Stimulated activated CD4-positive, alpha-beta T cell treated with anti-CD3 and anti-CD28 coated beads, Interleukin-1b, Interleukin-23, amount 100 ng/mL, for 4 hours (primary cell): ENCODE measurements around the gene MEIOSIN.
"Not testable (repeated sequence)": the region's sequence is repeated elsewhere in the genome, so short reads cannot be mapped to it uniquely, and the experiment has no call there.

Experiments
- DNase-seq, 2 donors: peaks; one replicate each; pipeline ENCODE4 v3.0.0-alpha.2; 2020; ENCODE audit warnings: low read depth in 2 of 2

Gene MEIOSIN, protein sequence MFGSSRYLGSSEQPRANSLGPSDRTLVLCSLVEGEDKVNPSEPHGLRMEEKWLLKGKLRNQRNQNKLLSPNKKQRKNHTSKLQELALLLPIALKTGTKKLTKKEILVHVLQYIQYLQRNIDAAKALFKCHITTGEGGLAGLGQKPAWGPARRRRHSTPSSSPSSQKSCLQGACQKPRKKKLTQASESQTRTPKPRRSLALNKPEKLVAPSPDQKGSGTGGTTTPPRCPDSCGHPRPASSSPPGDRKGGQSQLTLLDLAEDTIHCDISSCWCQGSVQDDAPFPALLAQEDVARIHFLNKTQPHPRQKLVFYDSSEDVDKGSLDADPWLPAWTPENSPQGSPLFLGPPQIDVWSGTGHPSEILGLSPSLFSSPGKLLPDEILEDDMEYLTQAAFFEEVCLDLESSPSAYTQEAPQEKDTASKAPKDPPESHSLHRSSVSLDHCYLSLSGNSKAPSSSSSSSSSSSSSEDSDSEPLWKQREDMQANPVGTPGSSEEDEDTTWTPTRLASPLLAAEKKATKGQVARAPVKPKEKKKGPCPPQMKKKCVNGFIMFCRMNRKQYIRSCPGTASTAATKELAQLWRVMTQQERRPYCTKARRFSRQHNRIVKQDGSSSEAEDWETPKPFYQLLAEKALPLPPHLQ

DNA sequence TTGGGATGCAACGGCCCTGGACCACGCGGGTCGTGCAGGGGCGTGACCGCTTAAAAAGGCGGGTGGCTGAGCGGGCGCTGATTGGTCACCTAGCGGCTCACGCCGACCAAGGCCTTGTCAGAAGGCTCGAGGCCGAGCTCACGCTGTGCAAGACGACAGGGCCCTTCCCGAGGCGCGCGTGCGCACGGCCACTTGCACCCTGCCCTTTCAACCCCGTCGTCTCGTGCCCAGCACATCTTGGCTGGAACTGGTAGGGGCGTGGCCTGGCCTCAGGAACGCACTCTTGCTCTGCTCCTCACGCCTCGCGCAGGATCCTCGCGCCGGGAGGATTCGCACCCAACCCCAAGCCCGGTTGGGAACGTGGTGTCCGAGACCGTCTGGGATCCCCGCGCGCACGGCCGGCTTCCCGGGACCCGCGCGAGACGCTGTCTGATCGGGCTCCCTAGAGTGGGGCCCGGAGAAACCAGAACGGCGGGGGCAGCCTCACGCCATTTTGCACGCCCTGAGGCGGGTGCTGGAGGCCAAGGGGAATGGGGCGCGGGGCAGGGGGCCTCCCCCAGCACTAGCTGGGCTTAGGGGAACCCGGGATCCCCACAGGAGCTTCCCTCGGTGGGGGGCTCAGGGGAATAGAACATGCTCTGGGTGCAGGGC is at the start of gene MEIOSIN:
Gene MEIOSIN (plus strand): TSS at position 280 of the 651 bp plus-strand sequence. CDS start 1,938 bp downstream, outside the sequence.
- no peak for DNase-seq

DNA sequence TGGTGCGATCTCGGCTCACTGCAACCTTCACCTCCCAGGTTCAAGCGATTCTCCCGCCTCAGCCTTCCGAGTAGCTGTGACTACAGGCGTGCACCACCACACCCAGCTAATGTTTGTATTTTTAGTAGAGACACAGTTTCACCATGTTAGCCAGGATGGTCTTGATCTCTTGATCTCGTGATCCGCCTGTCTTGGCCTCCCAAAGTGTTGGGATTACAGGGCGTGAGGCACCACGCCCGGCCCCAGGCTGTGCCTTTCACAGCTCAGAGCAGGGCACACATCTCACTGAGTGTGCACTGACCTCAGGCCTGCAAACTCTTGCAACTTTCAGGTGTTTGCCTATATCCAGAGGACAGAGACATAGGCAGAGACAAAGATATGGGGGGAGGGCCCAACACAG is 48.2 kb upstream of the MEIOSIN start:
- not testable (repeated sequence) for DNase-seq

DNA sequence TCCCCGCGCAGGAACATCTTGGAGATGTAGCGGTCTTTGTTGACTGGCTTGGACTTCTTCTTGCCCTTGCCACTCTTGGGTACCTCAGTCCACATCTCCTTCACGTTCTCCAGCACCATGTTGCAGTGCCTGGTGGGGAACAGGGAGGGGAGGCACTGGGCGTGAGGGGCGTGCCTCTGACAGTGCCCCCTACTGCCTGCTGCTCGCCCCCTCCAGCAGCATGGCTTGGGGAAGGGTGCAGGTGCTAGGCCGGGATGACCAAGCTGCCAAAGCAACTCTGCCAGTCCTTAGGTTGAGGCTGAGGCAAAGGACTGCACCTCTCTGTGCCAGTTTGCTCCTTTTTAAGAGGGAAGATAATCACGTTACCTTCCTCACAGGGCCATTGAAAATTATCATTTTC is 45.6 kb upstream of the MEIOSIN start:
- DNase-seq = no peak

DNA sequence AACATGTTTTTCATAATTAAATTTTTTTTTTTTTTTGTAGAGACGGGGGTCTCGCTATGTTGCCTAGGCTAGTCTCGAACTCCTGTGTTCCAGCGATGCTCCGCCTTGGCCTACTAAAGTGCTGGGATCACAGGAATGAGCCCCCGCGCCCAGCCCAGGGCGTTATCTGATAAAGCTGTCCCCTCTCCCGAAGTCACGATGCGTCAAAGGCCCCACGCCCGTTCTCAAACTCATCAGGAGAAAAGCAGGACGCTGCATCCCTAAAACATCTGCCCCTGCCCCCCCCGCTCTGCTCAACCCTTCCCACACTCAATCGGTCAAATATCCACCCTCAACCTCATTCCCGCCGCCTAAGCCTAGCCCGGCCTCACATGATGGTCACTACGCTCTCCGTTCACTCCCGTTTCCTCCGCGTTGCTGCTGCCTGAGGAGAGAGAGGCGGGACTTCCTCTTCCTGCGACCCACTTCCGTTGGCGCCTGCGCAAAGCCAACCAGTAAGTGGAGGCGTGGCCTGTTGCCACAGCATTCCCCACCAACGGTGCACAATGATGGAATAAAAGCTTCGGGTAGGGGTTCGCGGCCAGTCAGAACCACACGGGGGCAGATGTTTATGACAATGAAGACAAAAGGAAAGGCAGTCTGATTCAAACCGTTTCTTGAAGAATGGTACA is 41.6 kb upstream of the MEIOSIN start, which contains the start of gene SNRPD2:
Gene SNRPD2 (minus strand): TSS at position 438 of the 671 bp plus-strand sequence. CDS start 65 bp downstream, at position 373.
- peak; percentile 87 for DNase-seq

DNA sequence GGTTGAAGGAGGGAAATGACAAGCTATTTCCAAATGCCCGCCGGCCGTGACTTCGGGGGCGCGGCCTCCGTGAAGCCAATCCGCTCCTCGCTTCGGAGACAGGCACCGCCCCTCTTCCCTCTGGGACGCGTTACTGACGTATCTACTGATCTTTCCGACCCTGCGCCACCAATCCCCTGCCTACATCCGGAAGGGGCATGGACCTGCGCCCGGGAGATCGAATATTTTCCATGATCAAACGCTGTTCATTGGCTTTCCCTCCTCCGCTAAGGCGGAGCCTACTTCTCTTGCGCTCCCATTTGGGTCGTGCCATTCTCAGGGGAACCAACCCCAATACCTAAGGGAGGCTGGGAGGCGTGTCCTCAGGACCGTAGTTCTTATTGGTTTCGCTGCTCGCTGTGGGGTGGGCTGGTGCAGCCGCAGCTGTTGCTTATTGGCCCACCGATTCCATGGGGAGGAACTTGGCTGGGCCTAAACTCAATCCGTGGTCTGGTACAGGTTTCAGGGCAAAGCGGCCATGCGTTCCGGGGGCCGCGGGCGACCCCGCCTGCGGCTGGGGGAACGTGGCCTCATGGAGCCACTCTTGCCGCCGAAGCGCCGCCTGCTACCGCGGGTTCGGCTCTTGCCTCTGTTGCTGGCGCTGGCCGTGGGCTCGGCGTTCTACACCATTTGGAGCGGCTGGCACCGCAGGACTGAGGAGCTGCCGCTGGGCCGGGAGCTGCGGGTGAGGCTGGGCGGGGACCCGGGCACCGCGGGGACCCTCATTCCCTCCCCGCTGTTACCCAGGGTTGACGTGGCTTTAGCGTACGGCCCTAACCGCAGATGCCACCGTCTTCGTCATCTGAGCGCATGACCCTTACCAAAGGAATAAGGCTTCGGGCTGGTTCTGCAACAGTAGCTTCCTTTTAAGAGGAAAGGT is 40.8 kb upstream of the MEIOSIN start, which contains the start of gene QPCTL:
Gene QPCTL (plus strand): TSS at position 480 of the 919 bp plus-strand sequence. CDS start 38 bp downstream, at position 518.
- peak; percentile 91 to 94 for DNase-seq

DNA sequence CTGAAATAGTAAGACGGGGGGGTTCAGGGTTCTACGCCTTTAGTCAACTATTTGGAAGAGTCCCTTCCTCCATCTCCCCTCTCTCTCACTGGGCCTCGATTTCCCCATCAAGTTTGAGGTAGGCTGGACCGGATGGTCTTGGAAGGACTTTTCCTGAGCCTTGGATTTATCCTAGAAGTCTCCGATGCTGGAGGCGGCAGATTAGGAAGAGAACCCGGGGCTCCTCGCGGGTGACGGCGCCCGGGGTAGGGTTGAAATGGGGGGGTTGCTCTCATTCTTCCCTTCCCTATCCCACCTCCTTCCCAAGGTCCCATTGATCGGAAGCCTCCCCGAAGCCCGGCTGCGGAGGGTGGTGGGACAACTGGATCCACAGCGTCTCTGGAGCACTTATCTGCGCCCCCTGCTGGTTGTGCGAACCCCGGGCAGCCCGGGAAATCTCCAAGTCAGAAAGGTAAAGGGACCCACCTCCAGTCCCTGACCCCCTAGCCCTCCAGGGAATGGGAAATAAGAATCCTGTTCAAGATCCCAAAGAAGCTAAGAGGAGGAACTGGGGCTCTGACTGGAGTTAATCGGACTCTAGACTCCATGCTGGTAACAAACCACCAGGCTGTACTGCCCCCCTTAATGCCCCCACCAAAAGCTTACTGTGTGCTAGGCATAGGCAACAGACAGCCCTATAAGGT is 40.0 kb upstream of the MEIOSIN start:
- peak; percentile 71 to 76 for DNase-seq

DNA sequence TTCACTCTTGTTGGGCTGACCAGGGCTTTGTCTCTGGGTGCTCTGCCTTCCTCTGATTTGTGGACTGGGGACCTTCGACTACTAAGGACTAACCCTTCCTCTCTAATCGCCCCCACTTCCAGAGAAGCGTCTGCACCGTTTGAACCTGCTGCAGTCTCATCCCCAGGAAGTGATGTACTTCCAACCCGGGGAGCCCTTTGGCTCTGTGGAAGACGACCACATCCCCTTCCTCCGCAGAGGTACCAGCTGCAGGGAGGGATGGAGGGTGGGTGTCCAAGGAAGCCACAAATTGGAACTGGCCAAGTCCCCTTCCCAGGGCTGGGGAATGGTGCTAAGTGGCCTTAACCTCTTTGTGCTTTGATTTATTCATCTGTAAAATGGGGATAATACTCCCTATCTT is 31.6 kb upstream of the MEIOSIN start:
- DNase-seq = no peak

DNA sequence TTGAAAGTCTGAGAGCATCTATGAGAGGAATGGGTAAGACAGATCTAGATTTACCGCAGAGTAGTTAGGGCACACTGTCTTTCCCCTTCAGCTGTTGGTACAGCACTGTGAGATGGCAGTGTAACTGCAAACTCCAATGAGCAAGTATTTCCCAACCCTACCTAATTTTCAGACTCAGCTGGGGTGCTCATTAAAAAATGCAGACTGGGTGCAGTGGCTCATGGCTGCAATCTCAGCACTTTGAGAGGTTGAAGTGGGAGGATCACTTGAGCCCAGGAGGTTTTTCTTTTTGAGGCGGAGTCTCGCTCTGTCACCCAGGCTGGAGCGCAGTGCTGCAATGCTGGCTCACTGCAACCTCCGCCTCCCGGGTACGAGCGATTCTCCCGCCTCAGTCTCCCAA is 28.1 kb upstream of the MEIOSIN start:
- DNase-seq = no peak

DNA sequence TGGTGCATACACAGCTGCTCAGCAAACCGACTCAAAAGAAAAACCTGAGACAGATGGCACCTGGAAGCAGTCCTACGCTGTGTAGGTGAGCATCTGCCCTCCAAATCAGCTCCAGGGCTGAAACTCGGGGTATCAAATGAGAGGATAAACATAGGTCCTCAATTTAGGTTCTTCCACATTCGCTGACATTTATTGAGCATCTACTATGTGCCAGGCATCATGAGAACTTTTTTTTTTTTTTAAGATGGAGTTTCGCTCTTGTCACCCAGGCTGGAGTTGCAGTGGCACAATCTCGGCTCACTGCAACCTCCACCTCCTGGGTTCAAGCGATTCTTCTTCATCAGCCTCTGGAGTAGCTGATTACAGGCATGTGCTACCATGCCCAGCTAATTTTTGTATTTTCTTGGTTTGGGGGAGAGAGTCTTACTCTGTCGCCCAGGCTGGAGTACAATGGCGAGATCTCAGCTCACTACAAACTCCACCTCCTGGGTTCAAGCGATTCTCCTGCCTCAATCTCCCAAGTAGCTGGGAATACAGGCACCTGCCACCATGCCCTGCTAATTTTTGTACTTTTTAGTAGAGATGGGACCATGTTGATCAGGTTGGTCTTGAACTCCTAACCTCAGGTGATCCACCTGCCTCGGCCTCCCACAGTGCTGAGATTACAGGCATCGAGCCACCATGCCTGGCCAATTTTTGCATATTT is 27.4 kb upstream of the MEIOSIN start:
- DNase-seq = no peak

DNA sequence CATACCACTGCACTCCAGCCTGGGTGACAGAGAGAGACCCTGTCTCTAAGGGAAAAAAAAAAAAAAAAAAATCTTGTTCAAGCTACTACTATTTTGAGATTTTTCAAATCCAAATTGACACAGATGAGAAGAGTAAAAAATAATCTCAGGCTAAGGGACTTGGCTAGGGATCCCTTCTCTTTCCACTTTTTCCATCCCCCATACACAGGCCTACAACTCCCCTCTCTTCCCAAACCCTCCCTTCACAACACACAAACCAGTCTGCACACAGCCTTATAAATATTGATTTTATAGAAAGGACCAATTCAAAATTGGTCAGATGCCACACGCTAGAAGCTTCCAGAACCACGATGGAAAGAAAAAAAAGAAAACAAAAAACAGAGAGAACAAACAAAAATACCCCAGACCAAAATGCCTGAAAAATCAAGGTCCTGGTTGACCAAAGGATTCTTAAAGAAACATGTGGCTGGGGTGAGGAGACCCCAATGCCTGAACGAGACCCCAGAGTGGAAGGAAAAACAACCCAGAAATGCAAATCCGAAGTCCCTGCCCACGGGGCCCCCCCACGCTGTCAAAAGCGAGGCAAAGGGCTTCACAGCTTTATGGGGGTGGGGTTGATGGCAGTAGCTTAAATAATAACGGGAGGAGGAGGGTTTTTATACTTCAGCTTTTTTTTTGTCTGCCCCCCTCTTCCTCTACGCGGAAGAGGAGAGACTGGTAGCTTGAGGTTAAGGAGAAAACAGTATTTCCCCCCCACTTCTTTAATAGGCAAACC is 22.7 kb upstream of the MEIOSIN start:
- DNase-seq = no peak

DNA sequence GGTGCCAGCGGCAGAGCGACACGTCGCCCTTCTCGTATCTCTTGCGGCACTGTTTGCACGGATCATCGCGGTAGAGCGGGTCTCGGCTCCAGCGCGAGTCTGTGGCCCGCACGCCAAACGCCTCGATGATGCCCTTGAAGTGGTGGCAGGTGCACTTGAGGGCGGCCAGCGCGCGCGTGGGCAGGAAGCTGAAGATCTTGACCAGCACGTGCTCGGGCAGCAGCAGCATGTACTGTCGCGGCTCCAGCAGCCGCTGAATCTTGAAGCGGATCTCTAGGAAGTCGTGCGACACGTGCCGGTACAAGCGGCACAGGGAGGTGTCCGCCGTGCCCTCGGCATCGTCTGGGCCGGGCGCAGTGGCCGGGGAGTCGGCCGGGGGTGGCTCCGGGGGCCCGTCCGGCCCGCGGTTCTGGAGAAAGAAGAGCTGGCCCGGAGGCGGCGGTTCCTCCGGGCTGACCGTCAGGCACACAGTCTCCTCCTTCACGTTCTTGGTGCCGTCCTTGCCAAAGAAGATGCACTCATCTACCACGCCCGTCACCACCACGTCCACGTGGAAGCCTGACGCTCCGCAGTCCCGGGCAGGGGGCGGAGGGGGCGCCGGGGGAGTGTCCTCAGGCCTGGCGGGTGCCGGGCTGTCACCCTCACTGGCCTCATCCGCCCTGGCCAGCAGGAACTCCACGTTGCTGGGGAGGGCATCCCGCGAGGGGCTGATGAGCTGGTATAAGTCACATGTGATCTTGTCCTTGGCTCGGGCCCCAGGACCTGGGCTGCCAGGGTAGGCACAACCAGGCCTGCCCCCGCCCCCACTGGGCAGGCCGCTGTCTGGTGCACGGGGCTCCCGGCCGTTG is 21.2 kb upstream of the MEIOSIN start:
- no peak for DNase-seq

DNA sequence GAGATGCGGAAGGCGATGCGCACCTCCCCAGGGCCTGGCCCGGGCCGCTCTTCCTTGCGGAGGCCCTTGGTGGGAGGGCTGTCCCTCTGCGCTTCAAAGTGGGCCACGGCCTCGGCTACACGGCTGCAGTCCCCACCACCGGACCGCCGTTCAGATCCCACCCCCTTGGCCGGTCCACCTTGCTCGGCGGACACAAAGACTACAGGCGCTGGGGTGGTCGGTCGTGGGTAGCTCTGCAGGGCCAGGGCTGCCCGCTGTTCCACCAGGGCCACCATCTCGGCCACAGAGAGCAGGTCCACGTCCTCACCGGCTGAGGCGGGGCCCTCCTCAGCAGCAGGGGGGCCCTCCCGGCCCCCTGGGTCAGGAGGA is 20.6 kb upstream of the MEIOSIN start:
- no peak for DNase-seq

DNA sequence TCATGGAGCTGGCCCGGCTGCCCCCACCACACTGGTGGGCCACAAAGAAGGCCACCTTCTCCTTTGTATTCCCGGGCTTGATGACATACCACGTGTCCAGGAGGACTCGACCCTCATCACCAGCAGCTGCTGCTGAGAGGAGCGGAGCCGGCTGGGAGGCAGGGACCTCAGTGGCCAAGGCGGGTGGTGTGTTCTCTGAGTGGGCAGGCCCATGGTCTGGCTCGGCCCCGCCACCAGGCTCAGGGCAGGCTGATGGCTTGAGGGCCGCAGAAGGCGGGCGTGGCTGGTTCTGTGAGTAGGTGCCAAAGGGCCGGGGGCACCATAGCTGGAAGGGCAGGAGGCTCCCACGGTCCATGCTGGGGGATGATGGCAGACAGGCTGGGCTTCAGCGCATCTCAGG is 20.1 kb upstream of the MEIOSIN start:
- no peak for DNase-seq

DNA sequence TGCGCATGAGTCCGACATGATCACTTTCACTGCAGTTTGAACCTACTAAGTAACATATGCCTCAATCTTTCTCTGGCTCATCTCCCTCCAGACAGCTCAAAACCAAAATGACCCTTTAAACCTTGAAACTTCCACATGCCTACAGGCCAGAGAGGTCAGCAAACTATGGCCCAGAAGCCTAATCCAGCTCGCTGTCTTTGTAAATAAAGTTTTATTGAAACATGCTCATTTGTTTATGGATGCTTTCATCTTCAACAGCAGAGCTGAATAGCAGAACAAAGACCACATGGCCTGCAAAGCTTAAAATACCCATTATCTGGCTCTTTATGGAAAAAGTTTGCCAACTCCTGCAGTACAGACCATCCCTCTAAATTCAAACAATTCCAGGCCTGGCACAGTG is 18.1 kb upstream of the MEIOSIN start:
- DNase-seq = no peak

DNA sequence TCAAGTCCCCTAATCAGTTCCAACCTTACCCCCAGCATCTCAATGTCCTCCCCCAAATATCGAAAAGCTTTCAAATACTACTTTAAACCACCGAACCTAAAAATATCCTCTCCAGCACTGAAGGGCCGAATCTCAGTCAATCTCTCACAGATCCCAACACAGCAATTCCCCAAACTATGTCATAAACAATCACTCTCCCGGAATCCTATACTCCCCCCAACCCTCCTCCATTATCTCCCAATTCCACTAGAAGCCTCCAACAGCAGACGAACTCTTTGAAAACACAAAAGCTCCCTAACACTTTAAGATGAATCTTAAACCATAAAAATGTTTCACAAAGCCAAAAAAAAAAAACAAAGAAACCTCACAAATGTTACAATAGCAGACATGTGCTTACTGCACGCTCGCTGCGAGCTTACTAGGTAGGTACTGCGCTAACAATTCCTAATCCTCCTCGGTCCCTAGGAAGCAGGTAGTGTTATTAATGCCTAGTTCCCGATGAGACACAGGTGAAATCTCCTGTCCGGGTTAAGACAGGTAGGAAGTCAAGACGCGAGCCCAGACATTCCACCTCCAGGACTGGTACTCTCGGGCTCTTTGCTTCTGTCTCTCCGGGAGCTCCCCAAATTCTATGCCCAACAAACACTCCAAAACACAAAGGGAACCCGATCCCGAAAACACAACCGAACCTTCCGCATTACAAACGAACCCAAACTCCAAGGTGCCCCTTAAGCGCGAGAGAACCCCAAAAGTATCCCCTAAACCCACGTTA is 16.7 kb upstream of the MEIOSIN start:
- DNase-seq = no peak

DNA sequence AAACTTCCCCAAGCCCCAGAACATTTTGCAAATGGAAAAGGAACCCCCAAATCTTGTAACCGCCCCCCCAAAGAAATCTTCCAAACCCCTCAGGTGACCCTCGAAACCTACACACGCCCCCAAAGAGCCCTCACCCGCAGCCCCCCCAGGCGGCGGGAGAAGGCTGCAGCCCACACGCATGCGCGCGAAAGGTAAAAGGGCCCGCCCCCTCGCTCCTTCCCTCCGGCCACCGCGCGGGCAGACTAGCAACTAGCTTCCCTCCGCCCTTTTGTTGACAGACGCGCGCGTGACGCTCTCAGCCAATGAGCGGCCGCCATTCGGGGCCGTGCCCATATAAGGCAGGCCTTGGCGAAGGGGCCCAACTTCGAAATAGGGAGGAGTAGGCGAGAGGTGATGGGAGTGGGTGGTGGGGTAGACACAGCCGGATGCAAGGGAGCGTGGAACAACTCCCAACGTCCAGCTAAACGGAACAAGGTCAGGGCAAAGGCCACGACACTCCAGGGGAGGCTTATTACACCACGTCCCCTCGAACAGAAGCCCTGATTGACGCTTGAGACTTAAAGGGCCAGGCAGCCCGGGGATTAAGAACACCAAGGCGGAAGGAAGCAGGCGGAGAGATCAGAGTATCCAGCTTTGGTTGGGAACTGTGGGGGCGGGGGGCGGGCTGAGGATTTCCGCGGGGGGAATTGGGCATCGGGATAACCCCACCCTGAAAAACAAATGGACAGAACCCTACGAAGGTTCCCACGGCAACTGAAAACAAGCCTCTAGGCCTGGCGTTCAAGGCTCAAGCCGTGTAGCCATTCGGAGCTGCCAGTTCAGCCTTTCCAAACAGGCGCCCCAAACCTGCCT is 15.9 kb upstream of the MEIOSIN start:
- peak; percentile 91 to 94 for DNase-seq
